Spleen (tissue), 11 donors: ENCODE data around the gene PTK7. TPM values are rescaled to one million over a fixed set of nuclear protein-coding genes. Genes with fewer than 3 reads are reported as not detected.
A peak's percentile ranks its signal among the peaks of the same experiment; 100 is the strongest.
"Not testable (repeated sequence)": the region's sequence is repeated elsewhere in the genome, so short reads cannot be mapped to it uniquely, and the experiment has no call there.

ENCODE experiments used
- DNase-seq: peaks from one replicate; pipeline ENCODE4 v3.0.0-alpha.2; 2020
- H3K27ac ChIP-seq, 8 donors: fragments of 200-600 bp; sonication (generic) in 7 of 8; 1 replicate in 4 of 8; 2 replicates in 4 of 8; pipeline versions ENCODE4 v1.5.0 to v1.8.0; 2016 to 2021; ENCODE audit warnings: inconsistent platforms in 4 of 8, mild to moderate bottlenecking in 4 of 8, moderate library complexity in 1 of 8
- H3K27me3 ChIP-seq, 7 donors: fragments of 200-600 bp; sonication (generic) in 6 of 7; replicated peaks in 1 of 7; 1 replicate in 4 of 7; 2 replicates in 3 of 7; pipeline versions ENCODE4 v1.5.0 to v1.8.0; 2016 to 2021; ENCODE audit warnings: inconsistent platforms in 3 of 7, mild to moderate bottlenecking in 1 of 7
- H3K36me3 ChIP-seq, 6 donors: fragments of 200-600 bp; sonication (generic) in 5 of 6; 1 replicate in 4 of 6; 2 replicates in 2 of 6; pipeline versions ENCODE4 v1.5.0 to v1.8.0; 2016 to 2021; ENCODE audit warnings: inconsistent platforms in 2 of 6
- H3K4me1 ChIP-seq, 6 donors: fragments of 200-600 bp; sonication (generic) in 5 of 6; 1 replicate in 3 of 6; 2 replicates in 3 of 6; pipeline versions ENCODE4 v1.5.0 to v1.8.0; 2016 to 2021; ENCODE audit warnings: inconsistent platforms in 3 of 6
- H3K4me3 ChIP-seq, 8 donors: fragments of 200-600 bp; sonication (generic) in 7 of 8; 1 replicate in 4 of 8; 2 replicates in 4 of 8; pipeline versions ENCODE4 v1.5.0 to v1.8.0; 2016 to 2021; ENCODE audit warnings: inconsistent platforms in 4 of 8, mild to moderate bottlenecking in 4 of 8, moderate library complexity in 2 of 8
- H3K9me3 ChIP-seq, 8 donors: fragments of 200-600 bp; sonication (generic) in 7 of 8; 1 replicate in 4 of 8; 2 replicates in 4 of 8; pipeline versions ENCODE4 v1.5.0 to v1.8.0; 2016 to 2021; ENCODE audit warnings: inconsistent platforms in 4 of 8
- CTCF ChIP-seq, 11 experiments: fragments of 200-600 bp in 7 of 11; fragments of 450-650 bp in 4 of 11; sonication (generic) in 4 of 11; IDR thresholded peaks in 8 of 11; conservative IDR thresholded peaks in 3 of 11; 1 replicate in 7 of 11; 2 replicates in 4 of 11; pipeline versions ENCODE4 v1.4.0 to v1.8.0; 2016 to 2021; ENCODE audit warnings: antibody characterized with exemption in 11 of 11, inconsistent platforms in 4 of 11, mild to moderate bottlenecking in 1 of 11
- POLR2A ChIP-seq, 3 donors: fragments of 450-650 bp; IDR thresholded peaks; one replicate each; pipeline ENCODE4 v1.5.1; 2017; ENCODE audit warnings: antibody characterized with exemption in 3 of 3, mild to moderate bottlenecking in 1 of 3
- POLR2AphosphoS5 ChIP-seq, 3 donors: sonication (generic); formaldehyde crosslinking; IDR thresholded peaks; one replicate each; pipeline ENCODE4 v1.5.1; 2017; ENCODE audit warnings: antibody characterized with exemption in 3 of 3
- WGBS, 5 donors: extraction: QIAGEN DNeasy Blood & Tissue Kit in 3 of 5; methylation state at CpG; one replicate each; pipeline versions ENCODE4 v1.1.5 to v1.1.7; 2013 to 2018; 5-methylcytosine and 5-hydroxymethylcytosine counted together
- intact Hi-C: fragments of 100-400 bp; cut with DNase I; formaldehyde crosslinking; loops from one replicate; pipeline ENCODE4 v1.15.0; 2023; ENCODE audit warnings: low total_unique reads
- polyA plus RNA-seq, 3 donors: library from polyadenylated mRNA; stranded (reverse); fragments of 200-250 nt; gene quantifications; one replicate each; pipeline ENCODE4 v1.2.1, GENCODE V29; 2013
- total RNA-seq, 7 donors: library from RNA; depleted of rRNA in 3 of 7; stranded (reverse); fragments of >200 nt in 3 of 7; fragmentation: NEBNext Ultra II Directional in 4 of 7; extraction: Animal tissue kit (Norgen Biotek cat#: 25700) in 4 of 7; gene quantifications; one replicate each; pipeline versions ENCODE4 v1.1.0 to v1.2.1, GENCODE V29; 2016 to 2021
- donor health status: healthy with polysubstance abuse.
- donor health status: DM: no; HTN: no; CAD: no; lungs with moderate emphysema.
- donor health status: DM: no; HTN: no; CAD: no.
- donor health status: Bipolar disorder and iron deficiency.
- donor health status: healthy.
- donor health status: DM: no; HTN: no; CAD: no.
- donor health status: DM: yes; HTN: yes; CAD: no.

The PTK7 gene
- total and polyA plus RNA-seq, 10 donors: 6.0 to 66.4 (median 25.9) TPM

GRCh38 chr6:43077981-43078511, 1.9 kb downstream of the PTK7 start:
- H3K4me3 ChIP-seq: peak overlapping the region in 4 of 8 donors; percentile 50 to 72 (median 58)
- H3K9me3 ChIP-seq: no peaks in the 10 kb centered on the region
- peak overlapping the region in 6 of 8 donors; percentile 16 to 83 (median 72) for H3K27ac ChIP-seq
- H3K4me1 ChIP-seq: peaks cover 0 to 30% (median 19%) of the 10 kb centered on the region in 6 donors
- peaks cover 0 to 30% (median 18%) of the 10 kb centered on the region in 7 donors for H3K27me3 ChIP-seq
- DNase-seq: no peak
- intact Hi-C loops: no loop called here
- peaks cover 0 to 23% (median 8%) of the 10 kb centered on the region in 6 donors for H3K36me3 ChIP-seq
- no peak for TF ChIP-seq POLR2A (IDR thresholded peaks at IDR 0.05)
- TF ChIP-seq CTCF (IDR thresholded peaks at IDR 0.05 in 8 of 11, conservative IDR thresholded peaks at IDR 0.05 in 3 of 11): no peak
- no peak for TF ChIP-seq POLR2AphosphoS5 (IDR thresholded peaks at IDR 0.05)
- 75 to 88% (median 84%) methylated on average over 6 of the region's 6 CpGs for WGBS, 5 donors

DNA sequence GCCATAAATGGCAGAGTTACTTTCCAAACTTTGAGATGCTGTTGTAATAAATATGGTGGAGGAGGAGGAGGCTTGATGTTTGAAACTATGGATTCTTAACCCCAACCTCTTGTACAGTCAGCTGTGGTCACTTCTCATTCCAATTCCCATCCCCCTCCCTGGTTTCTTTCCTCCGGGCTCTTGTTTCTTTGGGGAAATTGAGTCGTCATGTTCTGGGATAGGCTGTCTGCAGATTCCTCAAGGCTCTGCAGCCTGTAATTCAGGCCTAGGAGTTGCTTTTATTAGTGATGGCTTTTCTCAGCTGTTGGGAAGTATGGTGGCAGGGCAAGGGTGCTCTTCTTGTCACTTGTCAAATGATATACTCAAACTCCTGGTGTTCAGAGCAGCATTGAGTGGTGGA, 2.6 kb downstream of the PTK7 start:
- DNase-seq: no peak
- H3K27me3 ChIP-seq: peaks cover 0 to 30% (median 18%) of the 10 kb centered on the region in 7 donors
- no peaks in the 10 kb centered on the region for H3K9me3 ChIP-seq
- peaks cover 0 to 30% (median 19%) of the 10 kb centered on the region in 6 donors for H3K4me1 ChIP-seq
- peaks cover 0 to 16% (median 4%) of the 10 kb centered on the region in 6 donors for H3K36me3 ChIP-seq
- no peak for TF ChIP-seq CTCF (IDR thresholded peaks at IDR 0.05 in 8 of 11, conservative IDR thresholded peaks at IDR 0.05 in 3 of 11)
- no peak for TF ChIP-seq POLR2AphosphoS5 (IDR thresholded peaks at IDR 0.05)
- no peak for TF ChIP-seq POLR2A (IDR thresholded peaks at IDR 0.05)
- 74 to 89% (median 86%) methylated on average over 2 of the region's 2 CpGs for WGBS, 5 donors
- peak overlapping the region in 5 of 8 donors; percentile 30 to 83 (median 61) for H3K27ac ChIP-seq
- intact Hi-C loops: no loop called here
- H3K4me3 ChIP-seq: no peak overlapping the region

- WGBS, 5 donors: 89 to 97% (median 93%) methylated on average over 4 of the region's 4 CpGs
- no peak overlapping the region for H3K27ac ChIP-seq
- TF ChIP-seq POLR2A (IDR thresholded peaks at IDR 0.05) (no peak), CTCF (IDR thresholded peaks at IDR 0.05 in 8 of 11, conservative IDR thresholded peaks at IDR 0.05 in 3 of 11) (no peak), POLR2AphosphoS5 (IDR thresholded peaks at IDR 0.05) (no peak)
- H3K27me3 ChIP-seq: peaks cover 0 to 20% (median 18%) of the 10 kb centered on the region in 7 donors
- no peaks in the 10 kb centered on the region for H3K36me3 ChIP-seq
- H3K4me3 ChIP-seq: no peak overlapping the region
- H3K4me1 ChIP-seq: peaks cover 0 to 18% (median 12%) of the 10 kb centered on the region in 6 donors
- intact Hi-C loops: no loop called here
- no peaks in the 10 kb centered on the region for H3K9me3 ChIP-seq
- peak; percentile 35 for DNase-seq
These were observed 4.9 kb downstream of the PTK7 start for GRCh38 chr6:43081043-43081442.

- WGBS, 5 donors: 80 to 86% (median 83%) methylated on average over 9 of the region's 9 CpGs
- H3K4me1 ChIP-seq: peaks cover 0 to 10% (median 5%) of the 10 kb centered on the region in 6 donors
- H3K9me3 ChIP-seq, H3K36me3 ChIP-seq, intact Hi-C loops, H3K4me3 ChIP-seq, H3K27ac ChIP-seq, DNase-seq: not testable (repeated sequence)
- peaks cover 0 to 11% (median 10%) of the 10 kb centered on the region in 7 donors for H3K27me3 ChIP-seq
These were observed 5.8 kb downstream of the PTK7 start for GRCh38 chr6:43081922-43082321.
